Measurements from ENCODE around the gene JAK3. TPM values are rescaled to one million over a fixed set of nuclear protein-coding genes. Genes with fewer than 3 reads are reported as not detected.

JAK3 gene
- total and polyA plus RNA-seq, 2 of the 4 experiments (the other 2 are of a cell fraction): 0.36 to 1.5 TPM

DNA sequence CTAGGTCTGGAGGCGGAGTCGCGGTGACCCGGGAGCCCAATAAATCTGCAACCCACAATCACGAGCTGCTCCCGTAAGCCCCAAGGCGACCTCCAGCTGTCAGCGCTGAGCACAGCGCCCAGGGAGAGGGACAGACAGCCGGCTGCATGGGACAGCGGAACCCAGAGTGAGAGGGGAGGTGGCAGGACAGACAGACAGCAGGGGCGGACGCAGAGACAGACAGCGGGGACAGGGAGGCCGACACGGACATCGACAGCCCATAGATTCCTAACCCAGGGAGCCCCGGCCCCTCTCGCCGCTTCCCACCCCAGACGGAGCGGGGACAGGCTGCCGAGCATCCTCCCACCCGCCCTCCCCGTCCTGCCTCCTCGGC is 24.1 kb upstream of the JAK3 start, which contains the start of gene SLC5A5:
Gene SLC5A5, plus strand, starts transcription at position 68 of the 373 bp plus-strand sequence. CDS start 375 bp downstream, outside the sequence.
- no peak within 1 kb of the TSS for H4K91ac ChIP-seq (ENCODE audit: insufficient read depth, low read depth, low read length)
- H3K9ac ChIP-seq (ENCODE audit: low read depth, low read length): no peak within 1 kb of the TSS
- in situ Hi-C loops (cut with MboI; ENCODE audit: low sequenced_read_pairs): no loop called here
- no peak within 1 kb of the TSS for H2AK9ac ChIP-seq (replicated peaks; ENCODE audit: low read depth, low read length, poor library complexity)
- H3K18ac ChIP-seq (ENCODE audit: low read depth, low read length): no peak within 1 kb of the TSS
- no peak for DNase-seq
- no peaks in the 10 kb centered on the region for H3K36me3 ChIP-seq (ENCODE audit: control insufficient read depth, insufficient read depth, low read length)
- H3K23ac ChIP-seq (ENCODE audit: low read depth, low read length): no peak within 1 kb of the TSS
- ChIA-PET POLR2A (ENCODE audit: unreplicated experiment) (no interaction called here), CTCF (interaction anchor here (3.4 kb wide), 1 partner anchor 60 kb away, joined by 33 read pairs; the partner anchor contains the start of gene CCDC124)
- H2BK20ac ChIP-seq (ENCODE audit: low read depth, low read length): no peak within 1 kb of the TSS
- intact Hi-C loops (cut with micrococcal nuclease): no loop called here
- no peaks in the 10 kb centered on the region for H4K20me1 ChIP-seq (ENCODE audit: insufficient read depth, low read length)
- H2BK15ac ChIP-seq (ENCODE audit: low read depth, low read length): no peak within 1 kb of the TSS
- TF ChIP-seq MXI1 (IDR thresholded peaks at IDR 0.05; ENCODE audit: borderline replicate concordance, low read depth, low read length): no peak
- no peak within 1 kb of the TSS for H2BK120ac ChIP-seq (ENCODE audit: low read depth, low read length)
- H3K56ac ChIP-seq (ENCODE audit: extremely low read depth, insufficient read depth, low read length): no peak within 1 kb of the TSS
- no TSS peak for BruUV-seq (replicated peaks)
- H3K4ac ChIP-seq (ENCODE audit: low read depth, low read length): no peak within 1 kb of the TSS
- H3K4me3 ChIP-seq (ENCODE audit: insufficient read depth, low read depth, low read length): no peak within 1 kb of the TSS
- no peak within 1 kb of the TSS for H3K4me2 ChIP-seq (ENCODE audit: low read depth, low read length)
- no peaks in the 10 kb centered on the region for H3K9me3 ChIP-seq (ENCODE audit: control insufficient read depth, insufficient read depth, low read length)
- ATAC-seq (ENCODE audit: low read depth): no peak
- no peak within 1 kb of the TSS for H2AK5ac ChIP-seq (ENCODE audit: low read depth, low read length)
- H3K27me3 ChIP-seq (ENCODE audit: control insufficient read depth, insufficient read depth, low read length): peaks cover 53% of the 10 kb centered on the region
- H3K79me1 ChIP-seq (ENCODE audit: low read depth in 1 of 2, low read length in 2 of 2): no peaks in the 10 kb centered on the region
- no peaks in the 10 kb centered on the region for H3K4me1 ChIP-seq (ENCODE audit: control insufficient read depth, insufficient read depth, low read length)
- no peak within 1 kb of the TSS for H4K8ac ChIP-seq (ENCODE audit: low read depth in 2 of 2, low read length in 2 of 2)
- WGBS, 2 experiments (ENCODE audit: extremely low coverage in 2 of 2, insufficient read length in 1 of 2): no CpG with 5 or more reads among the region's 26 CpGs
- H2AFZ ChIP-seq (replicated peaks; ENCODE audit: low read length, poor library complexity): peak within 1 kb of the TSS; percentile 51
- H2BK5ac ChIP-seq (ENCODE audit: low read depth, low read length, poor library complexity, severe bottlenecking): no peak within 1 kb of the TSS
- H4K5ac ChIP-seq (ENCODE audit: low read depth, low read length): no peak within 1 kb of the TSS
- H3K27ac ChIP-seq (ENCODE audit: insufficient read depth, low read length): no peak within 1 kb of the TSS
- dilution Hi-C loops (cut with HindIII; ENCODE audit: low sequenced_read_pairs, unreplicated experiment): no loop called here
- H3K9me1 ChIP-seq (ENCODE audit: insufficient read depth, low read length): no peaks in the 10 kb centered on the region; the same call in 1 of the 2 replicates
- H3K14ac ChIP-seq (replicated peaks; ENCODE audit: low read depth, low read length): no peak within 1 kb of the TSS
